HG03565 (cell line): Measurements from ENCODE around the gene CELA3B.
"Not testable (repeated sequence)": the region's sequence is repeated elsewhere in the genome, so short reads cannot be mapped to it uniquely, and the experiment has no call there.

Experiments used
- ATAC-seq: cut with Tn5 transposase; IDR thresholded peaks from one replicate; pipeline ENCODE4 v1.9.1; 2021; ENCODE audit warnings: mild to moderate bottlenecking, moderate library complexity; ENCODE audit not compliant: unreplicated experiment

Gene CELA3B

GRCh38 chr1:21974699-21975098 lies 2.1 kb upstream of the CELA3B start:
- not testable (repeated sequence) for ATAC-seq

GRCh38 chr1:21975296-21975695 lies 1.5 kb upstream of the CELA3B start:
- not testable (repeated sequence) for ATAC-seq

GRCh38 chr1:21978209-21978608 lies 1.4 kb downstream of the CELA3B start:
- not testable (repeated sequence) for ATAC-seq

GRCh38 chr1:21980515-21981220 lies 3.8 kb downstream of the CELA3B start:
- ATAC-seq = not testable (repeated sequence)

- ATAC-seq = not testable (repeated sequence)
Measured at GRCh38 chr1:21981253-21981652, 4.4 kb downstream of the CELA3B start.

GRCh38 chr1:21982122-21982521 lies 5.3 kb downstream of the CELA3B start:
- ATAC-seq = not testable (repeated sequence)

- ATAC-seq = not testable (repeated sequence)
Measured at GRCh38 chr1:21983539-21983938, 6.7 kb downstream of the CELA3B start.

GRCh38 chr1:21985893-21986292 lies 9.1 kb downstream of the CELA3B start:
- not testable (repeated sequence) for ATAC-seq

- not testable (repeated sequence) for ATAC-seq
Measured at GRCh38 chr1:21986386-21986785, 9.6 kb downstream of the CELA3B start.

GRCh38 chr1:21989672-21990393 lies 13.0 kb downstream of the CELA3B start:
- not testable (repeated sequence) for ATAC-seq

GRCh38 chr1:21992186-21992585 lies 15.4 kb downstream of the CELA3B start:
- not testable (repeated sequence) for ATAC-seq

- ATAC-seq = not testable (repeated sequence)
Measured at GRCh38 chr1:21994716-21995115, 17.9 kb downstream of the CELA3B start.

GRCh38 chr1:21996663-21996970 lies 19.8 kb downstream of the CELA3B start:
- not testable (repeated sequence) for ATAC-seq

GRCh38 chr1:21997891-21998623 lies 21.2 kb downstream of the CELA3B start:
- ATAC-seq = not testable (repeated sequence)

GRCh38 chr1:21998624-21999294 lies 21.9 kb downstream of the CELA3B start:
- ATAC-seq = not testable (repeated sequence)

GRCh38 chr1:21999645-22000044 lies 22.8 kb downstream of the CELA3B start:
- not testable (repeated sequence) for ATAC-seq

GRCh38 chr1:22001409-22001808 lies 24.6 kb downstream of the CELA3B start, which contains the start of gene CELA3A:
Gene CELA3A (plus strand): TSS chr1:22001657. CDS start chr1:22001675, 18 bp downstream.
- ATAC-seq = no peak

GRCh38 chr1:22002461-22002860 lies 25.6 kb downstream of the CELA3B start:
- ATAC-seq = not testable (repeated sequence)

GRCh38 chr1:22002875-22003274 lies 26.1 kb downstream of the CELA3B start:
- ATAC-seq = not testable (repeated sequence)

- not testable (repeated sequence) for ATAC-seq
Measured at GRCh38 chr1:22003959-22004358, 27.1 kb downstream of the CELA3B start.
